Fibroblast of lung (primary cell): ENCODE results near the gene DAB1. TPM values are rescaled to one million over a fixed set of nuclear protein-coding genes. Genes with fewer than 3 reads are reported as not detected.

Source experiments
- DNase-seq, 2 donors: peaks; one replicate each; pipeline versions ENCODE4 v3.0.0 to v3.0.0-alpha.2; 2010; ENCODE audit warnings: low read depth in 2 of 2
- H2AFZ ChIP-seq: 2 replicates; pipeline ENCODE4 v1.5.1; 2012; ENCODE audit warnings: low read length, control low read depth, inconsistent platforms
- H3K27ac ChIP-seq: 2 replicates; pipeline ENCODE4 v1.5.1; 2011; ENCODE audit warnings: low read length, control low read depth; ENCODE audit not compliant: insufficient read depth
- H3K27me3 ChIP-seq: 2 replicates; pipeline ENCODE4 v1.5.1; 2011; ENCODE audit warnings: mild to moderate bottlenecking, low read length; ENCODE audit not compliant: control insufficient read depth, insufficient read depth
- H3K36me3 ChIP-seq: 2 replicates; pipeline ENCODE4 v1.5.1; 2011; ENCODE audit warnings: low read length; ENCODE audit not compliant: control insufficient read depth, insufficient read depth
- H3K4me1 ChIP-seq: 2 replicates; pipeline ENCODE4 v1.5.1; 2011; ENCODE audit warnings: low read length; ENCODE audit not compliant: control insufficient read depth, insufficient read depth; ENCODE audit errors: extremely low read depth
- H3K4me2 ChIP-seq: 2 replicates; pipeline ENCODE4 v1.5.1; 2011; ENCODE audit warnings: low read length, control low read depth; ENCODE audit not compliant: insufficient read depth; ENCODE audit errors: extremely low read depth
- H3K4me3 ChIP-seq, 4 experiments: fragments of 200-600 bp in 1 of 4; sonication (generic) in 1 of 4; replicated peaks in 1 of 4; 2 replicates each; pipeline ENCODE4 v1.5.1; 2011 to 2016; ENCODE audit warnings: low read length in 4 of 4, low read depth in 3 of 4, mild to moderate bottlenecking in 3 of 4, control low read depth in 2 of 4, inconsistent platforms in 1 of 4, mixed read lengths in 1 of 4; ENCODE audit not compliant: insufficient read depth in 1 of 4; ENCODE audit errors: control extremely low read depth in 1 of 4
- H3K79me2 ChIP-seq: 2 replicates; pipeline ENCODE4 v1.5.1; 2012; ENCODE audit warnings: mild to moderate bottlenecking, low read length, inconsistent platforms; ENCODE audit not compliant: control insufficient read depth, insufficient read depth
- H3K9ac ChIP-seq: 2 replicates; pipeline ENCODE4 v1.5.1; 2011; ENCODE audit warnings: mild to moderate bottlenecking, low read length, control low read depth; ENCODE audit not compliant: insufficient read depth
- H3K9me3 ChIP-seq: 2 replicates; pipeline ENCODE4 v1.5.1; 2012; ENCODE audit warnings: low read depth, low read length; ENCODE audit not compliant: control insufficient read depth, insufficient read depth
- H4K20me1 ChIP-seq: 2 replicates; pipeline ENCODE4 v1.5.1; 2011; ENCODE audit warnings: low read length; ENCODE audit not compliant: control insufficient read depth, insufficient read depth; ENCODE audit errors: extremely low read depth
- CTCF ChIP-seq, 2 donors: IDR thresholded peaks in 1 of 2; conservative IDR thresholded peaks in 1 of 2; 1 replicate in 1 of 2; 2 replicates in 1 of 2; pipeline ENCODE4 v1.5.1; 2011 to 2012; ENCODE audit warnings: low read length in 2 of 2, control low read depth in 1 of 2, inconsistent platforms in 1 of 2, low read depth in 1 of 2, mild to moderate bottlenecking in 1 of 2
- EZH2 ChIP-seq: IDR thresholded peaks from 2 replicates; pipeline ENCODE4 v1.5.1; 2012; ENCODE audit warnings: low read length, control low read depth, mild to moderate bottlenecking; ENCODE audit errors: missing control alignments
- polyA plus RNA-seq, 2 donors: library from polyadenylated mRNA; depleted of rRNA in 1 of 2; stranded (reverse) in 1 of 2; unstranded in 1 of 2; fragments of >200 nt; gene quantifications; 2 replicates each; pipeline ENCODE4 v1.2.1, GENCODE V29; 2011 to 2012; ENCODE audit warnings: missing spikeins in 1 of 2
- total RNA-seq: library from RNA; depleted of rRNA; stranded (reverse); fragments of >200 nt; gene quantifications from 2 replicates; pipeline ENCODE4 v1.2.1, GENCODE V29; 2014

Gene DAB1
- total and polyA plus RNA-seq, 2 donors (not counting 1 experiment from before 2014, with no cell fraction given), result 0.17 to 2.0 TPM

DNA sequence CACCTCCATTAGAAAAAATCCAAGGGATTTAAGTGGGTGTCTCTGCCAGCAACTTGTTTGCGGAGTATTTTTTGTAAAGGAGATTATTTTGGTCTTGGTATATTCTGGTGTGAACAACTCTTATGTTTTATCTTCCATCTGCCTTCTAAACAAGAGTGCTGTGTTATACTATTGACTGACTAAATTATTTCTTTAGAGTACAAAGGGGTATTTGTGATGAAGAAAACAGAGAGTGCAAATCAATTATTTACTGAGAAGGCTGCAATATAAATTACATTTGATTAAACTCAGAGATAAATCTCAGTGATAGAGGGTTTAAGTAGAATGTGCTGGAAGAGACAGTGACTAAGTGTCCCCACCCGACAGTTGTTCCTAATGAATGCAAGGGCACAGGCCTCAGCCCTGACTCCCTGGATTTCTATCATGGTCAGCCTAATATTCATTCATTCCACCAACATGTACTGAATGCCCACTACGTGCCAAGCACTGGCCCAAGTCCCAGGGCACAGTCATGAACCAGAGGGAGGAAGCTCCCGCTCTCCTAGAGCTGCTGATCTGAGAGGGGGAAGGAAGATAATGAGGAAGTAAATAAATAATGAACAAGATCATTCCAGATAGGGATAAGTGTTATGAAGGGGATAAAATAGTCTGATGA, 261.1 kb downstream of the DAB1 start:
- Histone ChIP-seq H3K9me3 (no peaks in the 10 kb centered on the region), H3K36me3 (no peaks in the 10 kb centered on the region), H3K27ac (no peak overlapping the region), H3K9ac (no peak overlapping the region), H3K4me2 (no peak overlapping the region), H3K27me3 (no peaks in the 10 kb centered on the region), H3K4me3 (no peak overlapping the region), H4K20me1 (no peaks in the 10 kb centered on the region), H3K79me2 (no peaks in the 10 kb centered on the region), H3K4me1 (no peaks in the 10 kb centered on the region), H2AFZ (no peak overlapping the region)
- TF ChIP-seq CTCF (conservative IDR thresholded peaks at IDR 0.05 in 1 of 2, IDR thresholded peaks at IDR 0.05 in 1 of 2; ENCODE audit: low read depth in 1 of 2, low read length in 2 of 2), result no peak
- TF ChIP-seq EZH2, result no peak
- no peak for DNase-seq

GRCh38 chr1:57160594-57160993, 263.3 kb downstream of the DAB1 start:
- no peak for DNase-seq
- TF ChIP-seq CTCF (conservative IDR thresholded peaks at IDR 0.05 in 1 of 2, IDR thresholded peaks at IDR 0.05 in 1 of 2; ENCODE audit: low read depth in 1 of 2, low read length in 2 of 2) (no peak), EZH2 (no peak)
- H3K36me3 ChIP-seq, result no peaks in the 10 kb centered on the region
- H3K9me3 ChIP-seq, result no peaks in the 10 kb centered on the region
- no peaks in the 10 kb centered on the region for H3K27me3 ChIP-seq
- H3K4me2 ChIP-seq, result no peak overlapping the region
- H4K20me1 ChIP-seq, result no peaks in the 10 kb centered on the region
- H3K79me2 ChIP-seq, result no peaks in the 10 kb centered on the region
- H2AFZ ChIP-seq, result no peak overlapping the region
- H3K4me3 ChIP-seq, result no peak overlapping the region
- no peak overlapping the region for H3K9ac ChIP-seq
- H3K4me1 ChIP-seq, result no peaks in the 10 kb centered on the region
- H3K27ac ChIP-seq, result no peak overlapping the region

GRCh38 chr1:57158604-57158998, 265.3 kb downstream of the DAB1 start:
- no peaks in the 10 kb centered on the region for H3K36me3 ChIP-seq
- no peaks in the 10 kb centered on the region for H3K4me1 ChIP-seq
- no peak overlapping the region for H2AFZ ChIP-seq
- no peak overlapping the region for H3K4me3 ChIP-seq
- H3K9ac ChIP-seq, result no peak overlapping the region
- H3K27ac ChIP-seq, result no peak overlapping the region
- H3K27me3 ChIP-seq, result no peaks in the 10 kb centered on the region
- H3K9me3 ChIP-seq, result no peaks in the 10 kb centered on the region
- H4K20me1 ChIP-seq, result no peaks in the 10 kb centered on the region
- DNase-seq, result no peak
- no peak overlapping the region for H3K4me2 ChIP-seq
- H3K79me2 ChIP-seq, result no peaks in the 10 kb centered on the region
- no peak for TF ChIP-seq CTCF (conservative IDR thresholded peaks at IDR 0.05 in 1 of 2, IDR thresholded peaks at IDR 0.05 in 1 of 2; ENCODE audit: low read depth in 1 of 2, low read length in 2 of 2)
- no peak for TF ChIP-seq EZH2
